HG03520 (cell line): ENCODE data around the gene GSG1.
"Not testable (repeated sequence)": the region's sequence is repeated elsewhere in the genome, so short reads cannot be mapped to it uniquely, and the experiment has no call there.

Source experiments
- ATAC-seq: cut with Tn5 transposase; IDR thresholded peaks from one replicate; pipeline ENCODE4 v1.9.1; 2021; ENCODE audit warnings: mild to moderate bottlenecking, moderate library complexity; ENCODE audit not compliant: unreplicated experiment

Gene GSG1

DNA sequence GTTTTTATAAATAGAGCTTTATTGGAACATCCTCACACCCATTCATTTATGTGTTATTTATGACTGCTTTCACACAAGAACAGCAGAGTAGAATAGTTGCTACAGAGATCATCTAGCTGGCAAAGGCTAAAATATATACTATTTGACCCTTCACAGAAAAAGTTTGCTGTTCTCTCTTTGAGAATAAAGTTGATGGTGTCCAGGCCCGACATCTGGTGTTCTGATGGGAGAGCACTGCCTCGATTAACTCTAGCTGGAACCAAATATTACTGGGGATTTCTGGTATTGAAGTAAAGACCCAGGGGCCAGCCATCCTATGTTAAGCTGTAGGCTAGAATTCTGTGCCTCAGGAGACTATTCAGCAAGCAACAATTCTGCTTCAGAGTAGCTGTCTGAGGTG is 37.5 kb downstream of the GSG1 start:
- no peak for ATAC-seq

DNA sequence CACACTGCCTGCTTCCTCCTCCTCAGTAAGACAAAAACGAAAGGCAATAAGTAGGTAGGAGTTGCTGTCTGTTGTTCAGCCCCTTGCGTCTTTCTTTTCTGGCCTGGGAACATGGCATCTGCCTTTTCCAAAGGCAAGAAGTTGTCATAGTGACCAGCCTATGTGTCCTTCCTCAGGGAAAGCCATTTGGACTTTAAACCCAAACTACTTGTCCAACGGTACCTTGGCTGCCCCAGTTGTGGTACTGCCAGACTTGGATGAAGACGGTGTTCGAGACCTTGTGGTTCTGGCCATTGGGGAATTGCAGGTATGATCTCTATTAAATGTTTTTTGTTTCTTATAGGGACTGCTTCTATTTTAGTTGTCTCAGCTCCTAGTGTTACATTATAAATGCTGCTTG is 40.8 kb downstream of the GSG1 start:
- ATAC-seq: no peak

DNA sequence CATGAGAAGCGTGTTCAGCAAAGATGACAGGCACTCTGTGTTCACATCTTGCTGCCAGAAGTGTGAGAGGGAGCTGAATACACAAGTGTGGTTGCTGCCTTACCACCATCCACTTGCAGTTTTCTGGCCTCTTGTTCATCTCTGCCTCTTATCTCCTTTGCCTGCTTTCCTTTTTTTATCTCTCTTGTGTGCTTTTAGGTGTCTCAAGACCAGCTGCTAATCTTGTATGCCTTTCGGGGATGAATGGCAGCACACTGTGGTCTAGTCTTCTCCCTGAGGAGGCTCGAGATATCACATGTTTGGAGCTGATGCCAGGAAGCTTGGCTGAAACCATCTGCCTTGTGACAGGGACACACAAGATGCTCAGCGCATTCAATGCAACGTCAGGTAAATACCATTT is 42.1 kb downstream of the GSG1 start:
- no peak for ATAC-seq

DNA sequence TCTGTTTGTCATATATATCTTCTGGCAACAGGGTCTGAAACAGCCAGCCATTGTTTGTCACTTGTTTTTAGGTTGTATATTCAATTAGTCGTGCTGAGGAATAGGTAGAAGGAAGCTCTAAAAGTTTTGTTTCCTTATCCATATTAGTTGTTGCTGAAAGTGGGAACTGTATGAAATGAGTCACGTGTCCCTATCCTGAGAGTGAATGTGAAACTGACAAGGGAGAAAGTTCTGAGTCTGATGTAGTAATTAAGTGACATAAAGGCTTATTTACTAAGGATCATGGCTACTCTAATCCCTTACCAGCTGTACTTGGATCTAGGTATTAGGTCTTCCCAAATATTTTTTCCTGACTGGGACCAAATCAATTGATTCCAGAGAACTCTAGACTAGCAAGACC is 42.9 kb downstream of the GSG1 start:
- ATAC-seq: no peak

DNA sequence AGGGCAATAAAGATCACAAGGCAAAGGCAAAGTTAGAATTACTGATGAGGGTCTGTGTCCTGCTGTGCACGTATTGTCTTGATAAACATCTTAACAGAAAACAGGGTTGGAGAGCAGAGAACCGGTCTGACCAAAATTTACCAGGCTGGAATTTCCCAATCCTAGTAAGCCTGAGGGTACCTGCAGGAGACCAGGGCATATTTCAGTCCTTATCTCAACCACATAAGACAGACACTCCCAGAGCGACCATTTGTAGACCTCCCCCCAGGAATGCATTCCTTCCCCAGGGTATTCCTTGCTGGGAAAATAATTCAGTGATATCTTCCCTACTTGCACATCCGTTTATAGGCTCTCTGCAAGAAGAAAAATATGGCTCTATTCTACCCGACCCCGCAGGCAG is 49.9 kb downstream of the GSG1 start:
- ATAC-seq: not testable (repeated sequence)

DNA sequence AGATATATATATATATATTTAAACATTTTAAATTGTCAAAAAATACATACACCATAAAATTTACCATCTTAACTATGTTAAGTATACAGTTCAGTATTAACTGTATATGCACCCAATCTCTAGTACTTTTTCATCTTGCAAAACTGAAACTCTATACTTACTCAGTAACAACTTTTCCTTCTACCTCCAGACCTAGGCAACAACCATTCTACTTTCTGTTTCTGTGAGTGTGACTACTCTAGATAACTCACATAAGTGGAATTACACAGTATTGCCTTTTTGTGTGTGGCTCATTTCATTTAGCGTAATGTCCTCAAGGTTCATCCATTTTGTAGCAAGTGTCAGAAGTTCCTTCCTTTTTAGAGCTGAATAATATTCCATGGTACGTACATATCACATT is 51.0 kb downstream of the GSG1 start:
- no peak for ATAC-seq

DNA sequence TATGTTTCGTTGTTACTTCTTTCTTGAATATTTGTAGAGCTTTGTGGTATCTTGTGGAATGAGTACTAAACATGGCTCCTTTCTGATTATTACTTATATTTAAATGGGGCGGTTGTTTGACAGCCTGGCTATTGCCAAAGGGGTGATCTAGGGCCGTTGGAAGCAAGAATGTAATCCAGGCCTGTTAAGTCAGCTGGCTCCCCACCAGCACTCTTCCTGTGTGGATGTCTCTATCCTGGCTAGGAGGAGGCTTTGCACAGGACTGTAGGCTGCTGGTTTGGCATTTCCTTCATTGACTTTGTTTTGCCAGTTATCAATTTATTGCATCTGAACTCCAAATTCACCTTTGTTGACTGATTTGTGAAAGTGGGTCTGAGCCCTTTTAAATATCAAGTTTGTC is 53.7 kb downstream of the GSG1 start:
- ATAC-seq: no peak

DNA sequence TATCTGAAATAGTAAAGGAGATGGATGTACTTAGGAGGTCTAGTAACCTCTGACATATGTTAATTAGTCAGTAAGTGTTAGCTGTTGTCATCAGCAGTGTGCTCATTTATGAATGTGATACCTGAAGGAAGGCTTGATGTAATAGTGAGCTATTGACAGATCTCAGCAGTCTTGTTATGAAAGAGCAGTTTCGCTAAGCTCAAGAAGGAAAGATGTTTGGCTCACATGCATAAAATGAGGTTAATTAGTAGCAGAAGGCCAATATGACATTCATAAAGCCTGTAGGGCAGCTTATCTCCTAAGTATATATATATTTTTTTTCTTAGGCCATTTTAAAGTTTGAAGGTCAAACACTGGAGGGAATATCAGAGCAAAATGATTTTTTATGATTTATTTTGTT is 56.5 kb downstream of the GSG1 start:
- peak; percentile 50 for ATAC-seq

DNA sequence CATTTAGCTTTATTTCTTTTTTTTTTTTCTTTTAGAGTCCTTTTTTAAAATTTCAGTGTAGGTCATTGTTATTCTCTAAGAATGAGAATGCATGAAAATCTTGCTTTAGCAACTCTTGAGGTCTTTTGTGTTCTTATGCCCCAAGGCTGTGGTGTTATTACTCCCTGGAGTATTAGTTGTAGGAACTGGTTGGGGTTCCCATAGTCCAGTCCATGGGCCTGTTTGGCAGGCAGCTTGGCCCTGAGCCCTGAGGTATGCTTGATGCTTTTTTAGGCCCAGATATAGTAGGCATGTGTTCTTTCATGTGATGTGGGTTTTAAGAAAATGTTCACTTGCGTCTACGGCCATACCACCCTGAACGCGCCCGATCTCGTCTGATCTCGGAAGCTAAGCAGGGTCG is 57.7 kb downstream of the GSG1 start:
- ATAC-seq: no peak

DNA sequence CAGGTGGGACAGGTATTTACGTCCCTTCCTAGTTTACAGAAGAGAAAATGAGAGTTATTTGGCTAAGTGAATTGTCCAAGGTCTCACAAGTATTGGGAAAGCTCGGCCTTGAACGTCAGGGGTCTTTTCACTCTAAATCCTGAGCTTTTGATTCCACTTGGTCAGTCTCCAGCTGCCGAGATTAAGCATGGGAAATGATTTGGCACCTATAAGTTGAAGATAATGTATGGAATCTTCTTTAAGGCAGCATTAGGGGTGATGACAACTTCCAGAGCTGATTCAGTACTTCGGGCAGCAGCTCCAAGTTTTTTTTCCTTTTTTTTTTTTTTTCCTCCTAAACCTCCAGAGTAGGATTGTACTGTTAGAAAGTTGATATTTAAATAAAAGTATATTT is 58.6 kb downstream of the GSG1 start:
- ATAC-seq: no peak

DNA sequence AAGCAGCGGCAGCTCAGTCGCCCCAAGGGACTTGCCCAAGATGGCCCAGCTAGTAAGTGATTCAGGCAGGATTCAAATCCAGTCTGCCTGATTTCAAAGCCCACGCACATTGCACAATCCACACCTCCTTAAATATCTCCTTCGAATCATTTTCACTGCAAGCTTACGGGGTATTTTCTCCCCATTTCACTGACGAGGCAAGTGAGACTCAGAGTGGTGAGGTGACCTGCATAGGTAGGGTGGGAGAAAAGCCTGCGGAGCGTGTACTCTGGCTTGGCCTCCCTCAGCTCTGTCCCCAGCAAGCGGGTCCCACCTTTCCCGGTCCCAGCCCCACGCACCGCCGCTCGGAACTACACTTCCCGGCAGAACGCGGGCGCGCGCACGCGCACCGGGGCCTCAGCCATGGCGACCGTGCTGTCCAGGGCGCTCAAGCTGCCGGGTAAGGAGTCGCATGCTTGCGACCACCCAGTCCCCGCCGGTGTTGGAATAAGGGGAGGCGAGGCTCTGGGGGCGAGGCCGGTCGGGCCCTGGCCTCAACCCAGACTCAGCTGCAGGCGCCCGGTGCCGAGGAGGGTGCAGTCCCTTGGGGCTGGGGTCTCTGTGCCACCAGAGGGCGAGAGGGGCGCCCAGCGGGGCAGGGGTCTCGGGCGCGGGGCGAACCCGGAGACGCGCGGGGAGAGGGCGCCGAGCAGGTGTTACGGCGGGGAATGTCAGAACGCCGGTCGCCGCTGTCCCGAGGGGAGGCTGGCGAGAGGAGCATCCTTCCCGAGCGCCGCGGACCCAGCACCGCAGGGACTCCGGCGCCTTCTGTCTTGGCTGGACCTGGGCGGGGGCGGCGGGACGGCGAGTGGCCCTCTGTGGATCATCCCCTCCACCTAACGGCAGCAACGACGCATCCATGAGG is 59.2 kb downstream of the GSG1 start, which contains the start of gene FAM234B:
FAM234B (plus strand) TSS at position 380 of the 904 bp plus-strand sequence; CDS start at position 403, 23 bp downstream.
- peak; percentile 84 for ATAC-seq

DNA sequence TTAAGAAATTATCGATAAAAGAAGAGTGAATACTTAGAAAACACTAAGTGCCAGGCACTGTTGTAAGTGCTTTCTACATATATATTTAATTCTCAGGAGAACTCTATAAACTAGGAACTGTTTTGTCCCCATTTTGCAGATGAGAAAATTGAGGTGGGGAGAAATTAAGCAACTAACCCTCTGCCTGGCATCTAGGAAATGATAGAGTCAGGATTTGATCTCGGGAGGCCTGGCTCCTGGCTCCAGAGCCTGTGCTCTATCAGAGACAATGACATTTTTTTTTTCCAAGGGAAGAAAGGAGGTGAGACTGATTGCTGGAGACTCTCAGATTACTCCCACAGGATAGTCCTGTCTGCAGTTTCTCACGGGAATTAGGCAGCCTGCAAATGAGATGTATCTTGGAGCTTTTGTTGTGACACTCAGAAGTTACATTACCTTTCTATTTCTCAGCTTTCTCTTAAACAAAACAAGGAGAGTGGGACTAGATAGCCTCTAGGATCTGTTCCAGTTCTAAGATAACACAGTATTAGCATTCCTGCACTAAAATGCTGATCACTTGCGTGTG is 60.7 kb downstream of the GSG1 start:
- no peak for ATAC-seq

DNA sequence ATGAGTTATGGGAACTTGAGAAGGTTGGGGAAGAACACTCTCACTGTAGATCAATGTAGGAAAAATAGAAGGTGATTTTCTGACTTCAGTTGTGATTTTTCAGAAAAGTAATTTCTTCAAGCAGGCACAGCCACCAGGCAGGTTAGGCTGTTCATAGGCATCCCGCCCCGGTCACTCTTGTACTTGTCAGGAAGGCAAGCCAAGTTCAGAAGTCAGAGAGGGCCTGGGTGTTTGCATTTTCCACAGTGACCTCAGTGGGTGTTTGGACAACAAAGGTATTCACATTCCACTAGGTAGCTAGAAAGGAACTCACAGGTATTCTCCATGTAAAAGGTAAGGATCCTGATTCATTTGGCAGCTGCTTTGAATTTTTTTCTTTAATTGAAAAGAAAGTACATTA is 62.2 kb downstream of the GSG1 start:
- ATAC-seq: no peak

DNA sequence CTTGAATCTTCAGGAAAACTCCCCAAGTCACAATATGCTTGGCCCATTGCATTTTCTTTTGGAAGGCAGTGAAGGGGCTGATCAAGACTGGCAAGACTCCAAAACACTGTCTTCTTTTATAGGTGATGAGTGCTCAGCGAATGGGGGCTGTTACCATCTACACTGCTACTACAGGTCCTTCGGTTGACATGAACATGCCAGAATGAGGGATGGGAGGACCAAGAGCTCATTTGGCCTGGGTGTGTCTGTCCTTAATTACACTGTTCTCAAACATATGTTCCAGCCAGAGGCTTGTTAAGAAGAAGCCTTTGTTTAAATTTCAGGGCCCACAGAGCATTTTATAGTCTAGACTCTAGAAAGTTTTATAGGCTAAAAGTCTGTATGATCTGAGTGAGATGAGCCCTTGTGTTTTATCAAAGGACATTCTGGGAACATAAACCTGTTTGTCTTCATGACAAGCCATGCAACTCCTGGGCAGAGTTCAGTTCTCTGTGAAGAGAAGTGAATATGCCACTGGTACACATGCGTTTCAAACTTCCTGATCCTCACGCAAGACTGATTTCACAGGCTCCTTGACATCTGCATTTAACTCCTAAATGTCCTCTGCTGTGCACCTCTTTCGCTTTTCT is 64.0 kb downstream of the GSG1 start:
- ATAC-seq: no peak

DNA sequence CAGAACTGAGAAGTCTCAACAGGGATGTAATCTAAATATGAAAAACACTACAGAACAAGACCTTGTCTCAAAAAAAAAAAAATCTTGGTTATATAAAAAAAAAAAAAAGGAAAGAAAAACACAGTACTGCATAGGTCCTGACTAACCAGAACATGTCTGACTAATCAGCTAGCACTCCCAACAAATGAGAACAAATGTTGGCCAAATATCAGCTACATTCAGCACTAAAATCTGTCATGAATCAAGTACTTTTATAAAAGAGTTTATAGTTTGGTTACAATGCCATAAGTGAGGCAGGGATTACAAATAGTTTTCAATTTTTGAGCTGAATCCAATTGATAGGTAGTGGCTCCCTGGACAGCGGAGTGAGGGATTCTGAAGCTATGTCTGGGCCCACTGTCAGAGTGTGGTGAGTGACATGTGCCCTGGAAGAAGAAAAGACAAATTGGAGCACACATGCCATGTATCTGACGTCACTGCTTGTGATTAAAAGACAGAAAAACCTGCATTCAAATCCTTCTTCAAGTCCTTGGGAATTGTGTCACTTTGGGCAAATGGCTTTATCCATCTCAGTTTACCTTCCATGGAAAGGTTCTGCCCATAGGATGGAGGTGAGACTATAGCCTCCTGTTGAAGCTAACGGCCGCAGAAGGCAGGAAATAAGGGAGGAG is 64.8 kb downstream of the GSG1 start:
- ATAC-seq: no peak

DNA sequence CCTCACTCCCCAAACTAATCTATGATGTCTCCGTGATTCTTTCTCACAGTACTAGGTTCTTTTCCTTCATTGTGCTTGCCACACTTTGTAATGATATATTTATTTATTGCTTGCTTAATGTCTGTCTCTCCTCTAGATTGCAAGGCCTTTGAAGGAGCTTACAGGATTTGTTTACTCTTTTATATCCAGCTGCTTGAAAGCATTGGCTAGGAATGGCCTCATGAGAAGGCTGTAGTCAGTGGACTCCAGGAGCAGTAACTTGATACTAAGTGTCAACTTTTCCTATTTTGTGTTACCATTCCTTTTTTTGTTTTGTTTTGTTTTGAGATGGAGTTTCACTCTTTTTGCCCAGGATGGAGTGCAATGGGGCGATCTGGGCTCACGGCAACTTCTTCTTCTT is 66.6 kb downstream of the GSG1 start:
- no peak for ATAC-seq

DNA sequence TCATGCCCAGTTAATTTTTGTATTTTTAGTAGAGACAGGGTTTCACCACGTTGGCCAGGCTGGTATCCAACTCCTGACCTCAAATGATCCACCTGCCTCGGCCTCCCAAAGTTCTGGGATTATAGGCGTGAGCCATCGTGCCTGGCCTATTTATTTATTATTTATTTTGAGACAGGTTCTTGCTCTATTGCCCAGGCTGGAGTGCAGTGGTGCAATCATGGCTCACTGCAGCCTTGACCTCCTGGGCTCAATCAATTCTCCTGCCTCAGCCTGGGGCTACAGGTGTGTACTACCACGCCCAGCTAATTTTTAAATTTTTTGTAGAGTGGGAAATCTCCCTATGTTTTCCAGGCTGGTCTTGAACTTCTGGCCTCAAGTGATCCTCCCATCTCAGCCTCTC is 68.1 kb downstream of the GSG1 start:
- not testable (repeated sequence) for ATAC-seq
